ENCODE data around the gene METTL6. TPM values are rescaled to one million over a fixed set of nuclear protein-coding genes. Genes with fewer than 3 reads are reported as not detected.

Gene METTL6, protein sequence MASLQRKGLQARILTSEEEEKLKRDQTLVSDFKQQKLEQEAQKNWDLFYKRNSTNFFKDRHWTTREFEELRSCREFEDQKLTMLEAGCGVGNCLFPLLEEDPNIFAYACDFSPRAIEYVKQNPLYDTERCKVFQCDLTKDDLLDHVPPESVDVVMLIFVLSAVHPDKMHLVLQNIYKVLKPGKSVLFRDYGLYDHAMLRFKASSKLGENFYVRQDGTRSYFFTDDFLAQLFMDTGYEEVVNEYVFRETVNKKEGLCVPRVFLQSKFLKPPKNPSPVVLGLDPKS
- 16.8 and 23.1 TPM in 2 replicates for total RNA-seq

DNA sequence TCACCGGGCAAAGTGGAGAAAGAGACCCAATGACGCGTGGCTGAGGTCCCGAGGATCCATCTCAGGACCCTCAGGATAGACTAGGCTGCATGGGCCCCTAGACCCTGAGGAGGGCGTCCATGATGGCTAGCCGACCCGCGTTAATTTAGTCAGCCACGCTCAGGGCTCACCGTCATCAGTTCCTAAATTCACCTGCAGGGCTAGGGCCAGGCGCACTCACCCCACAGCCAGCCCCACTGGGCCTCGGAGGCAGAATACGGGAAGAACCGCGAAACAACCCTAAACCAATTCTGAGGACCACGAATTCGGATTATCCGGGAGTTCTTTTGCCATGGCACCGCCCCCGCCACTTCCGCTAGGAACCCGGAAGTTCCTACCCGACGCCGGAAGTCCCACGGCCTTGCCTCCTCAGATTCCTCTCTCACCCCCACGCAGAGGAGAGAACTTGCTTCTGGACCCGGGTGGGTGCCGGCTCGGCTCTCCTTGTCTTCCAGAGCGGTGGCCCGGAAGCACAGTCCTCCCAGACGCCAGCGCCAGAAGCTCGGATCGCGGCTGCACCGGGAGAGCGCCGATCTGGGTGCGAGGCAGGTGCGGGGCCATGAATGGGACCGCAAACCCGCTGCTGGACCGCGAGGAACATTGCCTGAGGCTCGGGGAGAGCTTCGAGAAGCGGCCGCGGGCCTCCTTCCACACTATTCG lies at the start of gene METTL6, which contains the start of gene EAF1:
Gene METTL6 (minus strand): TSS at position 363 of the 699 bp plus-strand sequence. CDS start 1,033 bp downstream, outside the sequence.
Gene EAF1 (plus strand): TSS at position 417 of the 699 bp plus-strand sequence. CDS start 182 bp downstream, at position 599.

Other genes with a start within 250 kb of the METTL6 start
- 15.4 and 30.1 TPM in 2 replicates for gene CAPN7, start 221.3 kb downstream of the METTL6 start, total RNA-seq
- gene SH3BP5, start 95.0 kb downstream of the METTL6 start, total RNA-seq = 108 and 119 TPM in 2 replicates
- 16.4 and 21.3 TPM in 2 replicates for gene EAF1, start 54 bp upstream of the METTL6 start, total RNA-seq
- gene COLQ, start 94.2 kb upstream of the METTL6 start, total RNA-seq = 0.16 and 1.7 TPM in 2 replicates
- gene HACL1, start 174.0 kb upstream of the METTL6 start, total RNA-seq = 19.3 and 32.8 TPM in 2 replicates
- 21.0 and 39.1 TPM in 2 replicates for gene BTD, start 174.2 kb upstream of the METTL6 start, total RNA-seq

Data from bladder microvascular endothelial cell (primary cell).